Hepatocyte (in vitro differentiated cells): ENCODE measurements around the gene TMEM117. TPM values are rescaled to one million over a fixed set of nuclear protein-coding genes. Genes with fewer than 3 reads are reported as not detected.

Source experiments
- DNase-seq: peaks from one replicate; pipeline ENCODE4 v3.0.0-alpha.2; 2016; ENCODE audit warnings: low spot score
- H2AFZ ChIP-seq: fragments of 200-600 bp; sonication (generic); 2 replicates; pipeline ENCODE4 v1.6.0; 2016; ENCODE audit warnings: antibody characterized with exemption, mild to moderate bottlenecking
- H3K27ac ChIP-seq: fragments of 200-600 bp; sonication (generic); 2 replicates; pipeline ENCODE4 v1.5.1; 2016; ENCODE audit warnings: mild to moderate bottlenecking
- H3K27me3 ChIP-seq: fragments of 200-600 bp; sonication (generic); 2 replicates; pipeline ENCODE4 v1.6.1; 2016
- H3K36me3 ChIP-seq: fragments of 200-600 bp; sonication (generic); replicated peaks from 2 replicates; pipeline ENCODE4 v1.5.1; 2016; ENCODE audit warnings: low read depth; ENCODE audit not compliant: insufficient read depth
- H3K4me1 ChIP-seq: fragments of 200-600 bp; sonication (generic); 2 replicates; pipeline ENCODE4 v1.5.1; 2016; ENCODE audit warnings: mild to moderate bottlenecking, moderate library complexity; ENCODE audit not compliant: insufficient read depth
- H3K4me2 ChIP-seq: fragments of 200-600 bp; sonication (generic); 2 replicates; pipeline ENCODE4 v1.6.0; 2016
- H3K4me3 ChIP-seq: fragments of 200-600 bp; sonication (generic); 2 replicates; pipeline ENCODE4 v1.5.1; 2016; ENCODE audit warnings: mild to moderate bottlenecking
- H3K79me2 ChIP-seq: fragments of 200-600 bp; sonication (generic); 2 replicates; pipeline ENCODE4 v1.6.0; 2017; ENCODE audit warnings: mild to moderate bottlenecking
- H3K9me2 ChIP-seq: fragments of 200-600 bp; sonication (generic); replicated peaks from 2 replicates; pipeline ENCODE4 v1.6.0; 2017; ENCODE audit warnings: mild to moderate bottlenecking; ENCODE audit not compliant: insufficient read depth
- H3K9me3 ChIP-seq: fragments of 200-600 bp; sonication (generic); 2 replicates; pipeline ENCODE4 v1.5.1; 2016; ENCODE audit warnings: low read depth, mild to moderate bottlenecking
- H4K20me1 ChIP-seq: fragments of 200-600 bp; sonication (generic); 2 replicates; pipeline ENCODE4 v1.6.0; 2016; ENCODE audit warnings: mild to moderate bottlenecking; ENCODE audit not compliant: insufficient read depth, poor library complexity, severe bottlenecking
- EZH2 ChIP-seq: fragments of 200-600 bp; sonication (generic); IDR thresholded peaks from 2 replicates; pipeline ENCODE4 v1.6.1; 2016; ENCODE audit warnings: antibody characterized with exemption, mild to moderate bottlenecking, borderline replicate concordance
- EZH2phosphoT487 ChIP-seq: fragments of 200-600 bp; sonication (generic); IDR thresholded peaks from one replicate; pipeline ENCODE4 v1.6.1; 2018; ENCODE audit warnings: antibody characterized with exemption, mild to moderate bottlenecking, low read depth, moderate library complexity; ENCODE audit not compliant: unreplicated experiment, severe bottlenecking
- WGBS: methylation state at CpG from one replicate; pipeline ENCODE4 v1.1.6; 2016; ENCODE audit warnings: low lambda C conversion rate; ENCODE audit errors: missing lambda C conversion rate; 5-methylcytosine and 5-hydroxymethylcytosine counted together
- polyA plus RNA-seq: library from polyadenylated mRNA; unstranded; fragments of >200 nt; fragmentation: Nextera tagmentation; extraction: Ambion mirVana; gene quantifications from 2 replicates; pipeline ENCODE4 v1.2.1, GENCODE V29; 2016
- total RNA-seq: library from RNA; depleted of rRNA; stranded (reverse); fragments of >200 nt; gene quantifications from 2 replicates; pipeline ENCODE4 v1.2.3, GENCODE V29; 2014
- TF ChIP-seq, protein P1 (sequence below): fragments of 200-600 bp; sonication (generic); IDR thresholded peaks from 2 replicates; pipeline ENCODE4 v1.5.1; 2016; ENCODE audit warnings: antibody characterized with exemption, mild to moderate bottlenecking; ENCODE audit not compliant: poor library complexity

TMEM117 gene
- total and polyA plus RNA-seq, 2 experiments from 2014 or later: 12.4 to 47.1 TPM

DNA sequence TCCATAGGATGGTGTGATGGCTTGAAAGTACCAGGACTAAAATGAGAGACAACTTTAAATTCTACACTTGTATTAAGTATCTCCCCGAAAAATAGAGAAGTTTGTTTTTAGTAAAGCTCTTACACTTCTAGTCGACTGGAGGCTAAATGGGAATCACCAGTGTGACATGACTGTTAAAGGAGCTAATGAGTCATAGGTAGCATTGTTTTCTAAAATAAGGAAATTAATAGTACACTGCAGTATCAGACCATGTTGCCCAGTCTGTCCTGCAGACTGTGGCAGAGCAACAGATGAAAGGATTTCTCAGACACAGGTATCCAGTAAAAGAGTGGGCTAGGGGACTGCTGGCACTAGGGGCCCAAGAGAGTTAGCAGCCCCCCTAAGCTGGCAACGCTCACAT is 140.1 kb downstream of the TMEM117 start:
- TF ChIP-seq, protein P1, sequence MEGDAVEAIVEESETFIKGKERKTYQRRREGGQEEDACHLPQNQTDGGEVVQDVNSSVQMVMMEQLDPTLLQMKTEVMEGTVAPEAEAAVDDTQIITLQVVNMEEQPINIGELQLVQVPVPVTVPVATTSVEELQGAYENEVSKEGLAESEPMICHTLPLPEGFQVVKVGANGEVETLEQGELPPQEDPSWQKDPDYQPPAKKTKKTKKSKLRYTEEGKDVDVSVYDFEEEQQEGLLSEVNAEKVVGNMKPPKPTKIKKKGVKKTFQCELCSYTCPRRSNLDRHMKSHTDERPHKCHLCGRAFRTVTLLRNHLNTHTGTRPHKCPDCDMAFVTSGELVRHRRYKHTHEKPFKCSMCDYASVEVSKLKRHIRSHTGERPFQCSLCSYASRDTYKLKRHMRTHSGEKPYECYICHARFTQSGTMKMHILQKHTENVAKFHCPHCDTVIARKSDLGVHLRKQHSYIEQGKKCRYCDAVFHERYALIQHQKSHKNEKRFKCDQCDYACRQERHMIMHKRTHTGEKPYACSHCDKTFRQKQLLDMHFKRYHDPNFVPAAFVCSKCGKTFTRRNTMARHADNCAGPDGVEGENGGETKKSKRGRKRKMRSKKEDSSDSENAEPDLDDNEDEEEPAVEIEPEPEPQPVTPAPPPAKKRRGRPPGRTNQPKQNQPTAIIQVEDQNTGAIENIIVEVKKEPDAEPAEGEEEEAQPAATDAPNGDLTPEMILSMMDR: no peak
- TF ChIP-seq EZH2 (no peak), EZH2phosphoT487 (no peak)
- no peak overlapping the region for H3K27ac ChIP-seq
- no peak overlapping the region for H2AFZ ChIP-seq
- WGBS: 93% methylated on average over 3 of the region's 3 CpGs
- no peaks in the 10 kb centered on the region for H3K27me3 ChIP-seq
- H3K9me3 ChIP-seq: no peaks in the 10 kb centered on the region
- H3K9me2 ChIP-seq: no peaks in the 10 kb centered on the region
- H3K36me3 ChIP-seq: no peaks in the 10 kb centered on the region
- DNase-seq: no peak
- no peak overlapping the region for H3K4me2 ChIP-seq
- H3K4me3 ChIP-seq: no peak overlapping the region
- H4K20me1 ChIP-seq: no peaks in the 10 kb centered on the region
- no peaks in the 10 kb centered on the region for H3K4me1 ChIP-seq
- H3K79me2 ChIP-seq: no peaks in the 10 kb centered on the region

DNA sequence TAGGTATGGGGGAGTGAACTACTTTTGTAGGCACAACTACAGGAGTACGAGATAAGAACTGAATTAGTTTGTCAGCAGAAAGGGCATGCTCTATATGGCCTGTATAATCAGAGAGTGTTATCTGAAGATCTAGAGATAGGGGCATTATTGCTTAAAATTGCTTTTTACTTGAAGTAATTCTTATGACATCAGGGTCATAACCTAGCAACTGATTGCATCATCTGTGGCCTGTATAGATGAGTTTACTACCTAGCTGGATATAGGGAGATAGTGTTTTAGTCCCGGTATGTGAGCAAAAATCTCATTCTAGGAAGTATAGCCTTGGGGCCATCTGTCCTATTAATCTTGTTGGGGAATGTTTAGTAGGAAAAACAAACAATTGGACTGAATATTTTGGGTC is 142.7 kb downstream of the TMEM117 start:
- Histone ChIP-seq H2AFZ (no peak overlapping the region), H3K79me2 (no peaks in the 10 kb centered on the region), H3K4me3 (no peak overlapping the region), H4K20me1 (no peaks in the 10 kb centered on the region), H3K4me2 (no peak overlapping the region), H3K4me1 (no peaks in the 10 kb centered on the region), H3K36me3 (no peaks in the 10 kb centered on the region), H3K27me3 (no peaks in the 10 kb centered on the region), H3K9me2 (no peaks in the 10 kb centered on the region), H3K9me3 (peaks cover 3% of the 10 kb centered on the region), H3K27ac (no peak overlapping the region)
- WGBS: 66% methylated on average over 2 of the region's 2 CpGs
- TF ChIP-seq, protein P1: no peak
- TF ChIP-seq EZH2: no peak
- no peak for TF ChIP-seq EZH2phosphoT487
- DNase-seq: no peak

DNA sequence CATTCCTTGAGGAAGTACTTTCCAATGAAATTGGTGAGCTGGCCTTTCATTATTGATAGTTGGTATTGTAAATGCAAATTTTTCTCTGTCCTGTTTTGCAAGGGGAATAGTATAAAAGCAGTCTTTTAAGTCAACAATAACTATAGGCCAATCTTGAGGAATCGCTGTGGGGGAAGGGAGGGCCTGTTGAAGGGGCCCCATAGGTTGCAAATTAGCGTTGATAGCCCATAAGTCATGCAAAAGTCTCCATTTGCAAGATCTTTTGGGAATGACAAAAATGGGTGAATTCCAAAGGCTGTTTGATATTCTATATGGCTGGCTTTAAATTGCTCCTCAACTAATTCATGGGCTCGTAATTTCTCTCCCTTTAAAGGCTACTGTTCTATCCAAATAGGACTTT is 143.6 kb downstream of the TMEM117 start:
- no peak for DNase-seq
- Histone ChIP-seq H3K4me1 (no peaks in the 10 kb centered on the region), H3K4me2 (no peak overlapping the region), H3K27ac (no peak overlapping the region), H3K4me3 (no peak overlapping the region), H2AFZ (no peak overlapping the region), H3K9me3 (peaks cover 3% of the 10 kb centered on the region), H3K9me2 (no peaks in the 10 kb centered on the region), H3K27me3 (no peaks in the 10 kb centered on the region), H3K36me3 (no peaks in the 10 kb centered on the region), H4K20me1 (no peaks in the 10 kb centered on the region), H3K79me2 (no peaks in the 10 kb centered on the region)
- TF ChIP-seq EZH2phosphoT487 (no peak), EZH2 (no peak)
- TF ChIP-seq, protein P1: no peak
- WGBS: 81% methylated on average over 3 of the region's 3 CpGs
